K562 (cell line): ENCODE results near the gene RRAGD. TPM values are rescaled to one million over a fixed set of nuclear protein-coding genes. Genes with fewer than 3 reads are reported as not detected.

Experiments
- CREM ChIP-seq: IDR thresholded peaks from 2 replicates; pipeline ENCODE4 v1.6.1; 2014; ENCODE audit warnings: antibody characterized with exemption, low read depth
- JUND ChIP-seq, 2 experiments: IDR thresholded peaks; 2 replicates in 1 of 2; 3 replicates in 1 of 2; pipeline ENCODE4 v1.6.1; 2011; ENCODE audit warnings: borderline replicate concordance in 2 of 2, low read depth in 2 of 2, low read length in 2 of 2, improper control_type of control experiment in 1 of 2, missing biosample characterization in 1 of 2, missing genetic modification characterization in 1 of 2, missing genetic modification reagents in 1 of 2
- NFXL1 ChIP-seq: fragments of 450-650 bp; formaldehyde crosslinking; IDR thresholded peaks from 2 replicates; pipeline ENCODE4 v1.4.0; 2021; ENCODE audit warnings: mild to moderate bottlenecking
- polyA plus RNA-seq, 8 experiments: library from polyadenylated mRNA; depleted of rRNA in 4 of 8; stranded (reverse) in 5 of 8; unstranded in 3 of 8; fragments of >200 nt; fragmentation: Nextera tagmentation in 2 of 8; fragmentation: Illumina TruSeq in 1 of 8; extraction: Ambion mirVana in 2 of 8; extraction: Trizol in 1 of 8; gene quantifications; 2 replicates each; pipeline versions ENCODE4 v1.2.1 to v1.2.3, GENCODE V29; 2011 to 2014; ENCODE audit warnings: inconsistent platforms in 1 of 8, missing spikeins in 1 of 8
- total RNA-seq, 7 experiments: library from RNA; depleted of rRNA in 6 of 7; stranded (reverse); fragments of >200 nt in 6 of 7; fragmentation: Illumina TruSeq in 2 of 7; extraction: Trizol in 2 of 7; gene quantifications; 2 replicates each; pipeline versions ENCODE4 v1.2.1 to v1.2.3, GENCODE V29; 2011 to 2021; ENCODE audit warnings: low replicate concordance in 1 of 7
- TF ChIP-seq, protein P1 (sequence below): fragments of 450-650 bp; formaldehyde crosslinking; IDR thresholded peaks from 2 replicates; pipeline ENCODE4 v1.4.0; 2020; ENCODE audit warnings: mild to moderate bottlenecking, moderate library complexity
- TF ChIP-seq, protein P2 (sequence below), 3 experiments: IDR thresholded peaks in 2 of 3; conservative IDR thresholded peaks in 1 of 3; 2 replicates each; pipeline ENCODE4 v1.5.1; 2011 to 2012; ENCODE audit warnings: low read length in 3 of 3, mild to moderate bottlenecking in 3 of 3, control low read depth in 2 of 3, improper control_type of control experiment in 1 of 3, inconsistent platforms in 1 of 3, low read depth in 1 of 3, mixed read lengths in 1 of 3, moderate library complexity in 1 of 3; ENCODE audit not compliant: insufficient read depth in 2 of 3
- TF ChIP-seq, protein P3 (sequence below): sonication (generic); formaldehyde crosslinking; IDR thresholded peaks from 2 replicates; pipeline ENCODE4 v1.8.0; 2023; ENCODE audit warnings: mild to moderate bottlenecking, missing genetic modification reagents

The RRAGD gene
- total and polyA plus RNA-seq, 9 of the 15 experiments (the other 6 are each of a cell fraction or from before 2014, with no cell fraction given): 0.03 to 0.07 (median 0.04) TPM; not detected in 6

DNA sequence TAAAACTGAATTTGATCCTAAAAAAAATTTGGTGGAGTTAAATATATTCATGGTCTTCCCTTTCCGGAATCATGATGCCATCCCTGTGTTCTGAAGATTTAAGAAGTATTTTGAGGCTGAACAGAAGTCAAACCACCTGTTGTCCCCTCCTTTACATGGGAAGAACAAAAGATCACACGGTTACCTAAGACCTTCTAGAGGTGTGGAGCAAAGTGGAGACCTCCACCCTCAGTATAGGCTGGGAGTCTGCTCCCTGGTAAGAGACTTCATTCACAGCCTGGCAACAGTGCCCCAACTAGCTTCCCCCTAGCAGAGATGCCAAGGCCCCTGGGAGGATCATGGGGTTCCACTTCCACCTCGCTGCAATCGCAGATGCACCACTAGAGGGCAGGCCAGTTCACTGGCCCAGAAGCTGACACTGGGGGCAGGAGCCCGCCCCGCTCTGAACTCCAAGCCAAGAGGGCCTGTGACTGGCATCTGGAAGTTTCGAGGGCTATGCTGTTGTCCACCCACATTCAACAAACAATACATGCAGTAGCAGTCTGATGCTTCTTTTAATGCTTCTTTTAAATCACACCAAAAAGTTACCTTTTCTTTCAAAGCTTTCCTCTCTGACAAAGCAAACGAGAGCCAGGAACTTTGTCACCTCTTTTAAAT, 40.1 kb downstream of the RRAGD start (continued):
- 0 out of 2 replicates have a peak, but pooled peaks have one; percentile 22 for TF ChIP-seq JUND (IDR thresholded peaks at IDR 0.05; ENCODE audit: borderline replicate concordance, low read depth, low read length)
- no peak for TF ChIP-seq JUND (tag; IDR thresholded peaks at IDR 0.05; ENCODE audit: borderline replicate concordance, low read depth, low read length)
- TF ChIP-seq, protein P1, sequence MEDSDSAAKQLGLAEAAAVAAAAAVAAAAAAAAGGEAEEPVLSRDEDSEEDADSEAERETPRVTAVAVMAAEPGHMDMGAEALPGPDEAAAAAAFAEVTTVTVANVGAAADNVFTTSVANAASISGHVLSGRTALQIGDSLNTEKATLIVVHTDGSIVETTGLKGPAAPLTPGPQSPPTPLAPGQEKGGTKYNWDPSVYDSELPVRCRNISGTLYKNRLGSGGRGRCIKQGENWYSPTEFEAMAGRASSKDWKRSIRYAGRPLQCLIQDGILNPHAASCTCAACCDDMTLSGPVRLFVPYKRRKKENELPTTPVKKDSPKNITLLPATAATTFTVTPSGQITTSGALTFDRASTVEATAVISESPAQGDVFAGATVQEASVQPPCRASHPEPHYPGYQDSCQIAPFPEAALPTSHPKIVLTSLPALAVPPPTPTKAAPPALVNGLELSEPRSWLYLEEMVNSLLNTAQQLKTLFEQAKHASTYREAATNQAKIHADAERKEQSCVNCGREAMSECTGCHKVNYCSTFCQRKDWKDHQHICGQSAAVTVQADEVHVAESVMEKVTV (CRISPR knock-in tag): 0 out of 2 replicates have a peak, but pooled peaks have one; percentile 37
- TF ChIP-seq NFXL1 (CRISPR knock-in tag): no peak
- TF ChIP-seq, protein P2, sequence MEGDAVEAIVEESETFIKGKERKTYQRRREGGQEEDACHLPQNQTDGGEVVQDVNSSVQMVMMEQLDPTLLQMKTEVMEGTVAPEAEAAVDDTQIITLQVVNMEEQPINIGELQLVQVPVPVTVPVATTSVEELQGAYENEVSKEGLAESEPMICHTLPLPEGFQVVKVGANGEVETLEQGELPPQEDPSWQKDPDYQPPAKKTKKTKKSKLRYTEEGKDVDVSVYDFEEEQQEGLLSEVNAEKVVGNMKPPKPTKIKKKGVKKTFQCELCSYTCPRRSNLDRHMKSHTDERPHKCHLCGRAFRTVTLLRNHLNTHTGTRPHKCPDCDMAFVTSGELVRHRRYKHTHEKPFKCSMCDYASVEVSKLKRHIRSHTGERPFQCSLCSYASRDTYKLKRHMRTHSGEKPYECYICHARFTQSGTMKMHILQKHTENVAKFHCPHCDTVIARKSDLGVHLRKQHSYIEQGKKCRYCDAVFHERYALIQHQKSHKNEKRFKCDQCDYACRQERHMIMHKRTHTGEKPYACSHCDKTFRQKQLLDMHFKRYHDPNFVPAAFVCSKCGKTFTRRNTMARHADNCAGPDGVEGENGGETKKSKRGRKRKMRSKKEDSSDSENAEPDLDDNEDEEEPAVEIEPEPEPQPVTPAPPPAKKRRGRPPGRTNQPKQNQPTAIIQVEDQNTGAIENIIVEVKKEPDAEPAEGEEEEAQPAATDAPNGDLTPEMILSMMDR (IDR thresholded peaks at IDR 0.05 in 2 of 3, conservative IDR thresholded peaks at IDR 0.05 in 1 of 3; ENCODE audit: insufficient read depth in 2 of 3, low read depth in 1 of 3, low read length in 3 of 3): peak; percentile 89 to 92 (median 91)
- TF ChIP-seq, protein P3, sequence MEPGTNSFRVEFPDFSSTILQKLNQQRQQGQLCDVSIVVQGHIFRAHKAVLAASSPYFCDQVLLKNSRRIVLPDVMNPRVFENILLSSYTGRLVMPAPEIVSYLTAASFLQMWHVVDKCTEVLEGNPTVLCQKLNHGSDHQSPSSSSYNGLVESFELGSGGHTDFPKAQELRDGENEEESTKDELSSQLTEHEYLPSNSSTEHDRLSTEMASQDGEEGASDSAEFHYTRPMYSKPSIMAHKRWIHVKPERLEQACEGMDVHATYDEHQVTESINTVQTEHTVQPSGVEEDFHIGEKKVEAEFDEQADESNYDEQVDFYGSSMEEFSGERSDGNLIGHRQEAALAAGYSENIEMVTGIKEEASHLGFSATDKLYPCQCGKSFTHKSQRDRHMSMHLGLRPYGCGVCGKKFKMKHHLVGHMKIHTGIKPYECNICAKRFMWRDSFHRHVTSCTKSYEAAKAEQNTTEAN: no peak
- 0 out of 2 replicates have a peak, but pooled peaks have one; percentile 33 for TF ChIP-seq CREM
